GM23338 (cell line): Measurements from ENCODE around the gene C1orf174. TPM values are rescaled to one million over a fixed set of nuclear protein-coding genes. Genes with fewer than 3 reads are reported as not detected.

ENCODE experiments used
- ATAC-seq: fragments of 200-7000 bp; cut with Tn5 transposase; 3 replicates; pipeline ENCODE4 v1.9.1; 2020
- DNase-seq: peaks from one replicate; pipeline ENCODE4 v3.0.0-alpha.2; 2015; ENCODE audit warnings: low spot score
- H2AFZ ChIP-seq: fragments of 200-600 bp; sonication (generic); 2 replicates; pipeline ENCODE4 v1.8.0; 2016; ENCODE audit warnings: antibody characterized with exemption, mild to moderate bottlenecking, moderate library complexity
- H3F3A ChIP-seq: fragments of 200-600 bp; sonication (generic); replicated peaks from 2 replicates; pipeline ENCODE4 v1.8.0; 2017; ENCODE audit warnings: antibody characterized with exemption, mixed run types, low read depth
- H3K27ac ChIP-seq: fragments of 200-600 bp; sonication (generic); 2 replicates; pipeline ENCODE4 v1.6.1; 2016; ENCODE audit warnings: low read depth
- H3K27me3 ChIP-seq: fragments of 200-600 bp; sonication (generic); 2 replicates; pipeline ENCODE4 v1.8.0; 2016; ENCODE audit warnings: mild to moderate bottlenecking, mixed run types, moderate library complexity; ENCODE audit not compliant: insufficient read depth
- H3K36me3 ChIP-seq: fragments of 200-600 bp; sonication (generic); 2 replicates; pipeline ENCODE4 v1.8.0; 2016; ENCODE audit warnings: mild to moderate bottlenecking; ENCODE audit not compliant: insufficient read depth
- H3K4me1 ChIP-seq: fragments of 200-600 bp; sonication (generic); 2 replicates; pipeline ENCODE4 v1.8.0; 2016; ENCODE audit warnings: mild to moderate bottlenecking, moderate library complexity; ENCODE audit not compliant: insufficient read depth
- H3K4me2 ChIP-seq: fragments of 200-600 bp; sonication (generic); 2 replicates; pipeline ENCODE4 v1.7.1; 2017; ENCODE audit warnings: mixed run types
- H3K4me3 ChIP-seq: fragments of 200-600 bp; sonication (generic); 2 replicates; pipeline ENCODE4 v1.6.1; 2016; ENCODE audit warnings: mixed run types
- H3K79me2 ChIP-seq: fragments of 200-600 bp; sonication (generic); replicated peaks from 2 replicates; pipeline ENCODE4 v1.8.0; 2017; ENCODE audit warnings: mild to moderate bottlenecking; ENCODE audit not compliant: insufficient read depth
- H3K9me2 ChIP-seq: fragments of 200-600 bp; sonication (generic); 2 replicates; pipeline ENCODE4 v1.8.0; 2017; ENCODE audit not compliant: insufficient read depth
- H4K20me1 ChIP-seq: fragments of 200-600 bp; sonication (generic); replicated peaks from 2 replicates; pipeline ENCODE4 v1.8.0; 2017; ENCODE audit warnings: mild to moderate bottlenecking; ENCODE audit not compliant: insufficient read depth
- H3K27ac Mint-ChIP-seq: 2 replicates; pipeline ENCODE4 v1.8.0; 2020; ENCODE audit warnings: inconsistent platforms, mild to moderate bottlenecking, moderate library complexity, mixed read lengths
- H3K27me3 Mint-ChIP-seq: 3 replicates; pipeline ENCODE4 v1.8.0; 2022; ENCODE audit warnings: low read depth, mild to moderate bottlenecking, moderate library complexity, mixed read lengths, inconsistent platforms; ENCODE audit not compliant: insufficient read depth, poor library complexity
- H3K36me3 Mint-ChIP-seq: 3 replicates; pipeline ENCODE4 v1.8.0; 2021; ENCODE audit warnings: low read depth, mild to moderate bottlenecking, inconsistent platforms, moderate library complexity, mixed read lengths
- H3K4me1 Mint-ChIP-seq: 3 replicates; pipeline ENCODE4 v1.8.0; 2020; ENCODE audit warnings: mild to moderate bottlenecking, inconsistent platforms, mixed read lengths
- H3K4me3 Mint-ChIP-seq: 3 replicates; pipeline ENCODE4 v1.8.0; 2021; ENCODE audit warnings: moderate library complexity, mild to moderate bottlenecking, inconsistent platforms, mixed read lengths
- H3K9me3 Mint-ChIP-seq: 3 replicates; pipeline ENCODE4 v1.8.0; 2020; ENCODE audit warnings: moderate library complexity, mild to moderate bottlenecking, inconsistent platforms, mixed read lengths
- CREB1 ChIP-seq: fragments of 250-450 bp; sonication (Bioruptor Pico); IDR thresholded peaks from 2 replicates; pipeline ENCODE4 v1.5.0; 2020; ENCODE audit warnings: low read depth, mild to moderate bottlenecking, moderate library complexity
- EZH2 ChIP-seq: fragments of 200-600 bp; sonication (generic); IDR thresholded peaks from one replicate; pipeline ENCODE4 v1.8.0; 2017; ENCODE audit warnings: antibody characterized with exemption, mild to moderate bottlenecking, low read depth; ENCODE audit not compliant: unreplicated experiment
- EZH2phosphoT487 ChIP-seq: fragments of 200-600 bp; sonication (generic); IDR thresholded peaks from one replicate; pipeline ENCODE4 v1.8.1; 2018; ENCODE audit warnings: antibody characterized with exemption; ENCODE audit not compliant: unreplicated experiment
- NANOG ChIP-seq: IDR thresholded peaks from 2 replicates; pipeline ENCODE4 v1.6.1; 2016; ENCODE audit warnings: antibody characterized with exemption, borderline replicate concordance
- POLR2AphosphoS5 ChIP-seq: IDR thresholded peaks from 2 replicates; pipeline ENCODE4 v1.6.1; 2016; ENCODE audit warnings: antibody characterized with exemption, low read depth
- REST ChIP-seq: IDR thresholded peaks from one replicate; pipeline ENCODE4 v1.6.1; 2018; ENCODE audit warnings: antibody characterized with exemption; ENCODE audit not compliant: unreplicated experiment
- STAT1 ChIP-seq: IDR thresholded peaks from one replicate; pipeline ENCODE4 v1.6.1; 2016; ENCODE audit warnings: antibody characterized with exemption; ENCODE audit not compliant: unreplicated experiment
- ZNF114 ChIP-seq: fragments of 250-450 bp; sonication (Bioruptor Pico); IDR thresholded peaks from 2 replicates; pipeline ENCODE4 v1.5.0; 2020; ENCODE audit warnings: mild to moderate bottlenecking, moderate library complexity
- ZNF331 ChIP-seq: fragments of 250-450 bp; sonication (Bioruptor Pico); IDR thresholded peaks from 2 replicates; pipeline ENCODE4 v1.5.0; 2020; ENCODE audit warnings: low read depth, mild to moderate bottlenecking, moderate library complexity
- polyA plus RNA-seq: library from polyadenylated mRNA; unstranded; fragments of >200 nt; fragmentation: Nextera tagmentation; extraction: Ambion mirVana; gene quantifications from 2 replicates; pipeline ENCODE4 v1.2.1, GENCODE V29; 2016
- total RNA-seq: library from RNA; depleted of rRNA; stranded (reverse); fragments of >200 nt; shearing (Covaris generic); gene quantifications from 2 replicates; pipeline ENCODE4 v1.2.3, GENCODE V29; 2014
- TF ChIP-seq, protein P1 (sequence below): fragments of 250-450 bp; sonication (Bioruptor Pico); IDR thresholded peaks from 2 replicates; pipeline ENCODE4 v1.5.0; 2020; ENCODE audit warnings: mild to moderate bottlenecking, moderate library complexity

Gene C1orf174
- total and polyA plus RNA-seq, 2 experiments from 2014 or later, result 28.5 to 28.7 TPM

DNA sequence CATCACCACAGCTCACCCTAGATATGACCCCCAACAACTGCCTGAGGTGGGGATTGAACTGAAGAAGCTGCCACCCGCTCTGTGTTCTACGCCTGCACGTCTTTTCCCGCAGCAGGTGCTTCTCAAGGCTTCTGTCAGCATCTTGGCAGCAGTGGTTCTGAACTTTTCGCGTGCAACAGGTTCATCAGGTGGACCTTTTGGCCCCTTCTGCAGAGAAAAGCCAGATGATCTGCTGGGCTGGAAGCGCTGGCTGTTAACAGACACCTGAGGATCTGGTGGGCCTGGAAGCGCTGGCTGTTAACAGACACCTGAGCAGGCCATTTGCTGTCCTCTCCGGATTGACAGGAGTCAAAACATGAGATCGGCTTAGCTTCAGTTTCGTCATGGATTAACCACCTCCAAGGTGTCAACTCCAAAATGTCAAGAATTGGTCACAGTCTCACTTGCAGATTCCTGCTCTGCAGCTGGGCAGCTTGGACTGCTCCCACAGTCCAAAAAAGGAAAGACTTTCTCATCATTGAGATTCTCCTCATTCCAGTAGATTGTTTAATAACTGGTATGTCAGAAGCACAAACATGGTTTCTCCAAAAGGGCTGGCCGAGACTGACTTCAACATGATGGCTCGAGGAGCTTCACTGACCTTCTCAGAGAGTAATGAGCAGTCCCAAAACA, 4.7 kb downstream of the C1orf174 start:
- Histone ChIP-seq H4K20me1 (peaks cover 17% of the 10 kb centered on the region; the same call in 1 of the 2 replicates), H3K9me2 (no peaks in the 10 kb centered on the region), H3K36me3 (peaks cover 4% of the 10 kb centered on the region; the same call in 1 of the 2 replicates), H3K4me1 (0 out of 2 replicates have a peak, but pooled peaks cover 4% of the 10 kb centered on the region), H3K27me3 (no peaks in the 10 kb centered on the region), H3K4me3 (no peak overlapping the region), H2AFZ (no peak overlapping the region), H3K27ac (no peak overlapping the region), H3F3A (peaks cover 3% of the 10 kb centered on the region; the same call in 1 of the 2 replicates), H3K4me2 (no peak overlapping the region), H3K79me2 (peaks cover 66% of the 10 kb centered on the region)
- peaks cover 21% of the 10 kb centered on the region for H3K36me3 Mint-ChIP-seq
- TF ChIP-seq EZH2 (no peak), REST (no peak), POLR2AphosphoS5 (no peak), NANOG (no peak), CREB1 (CRISPR knock-in tag) (no peak), STAT1 (no peak), EZH2phosphoT487 (no peak), ZNF331 (CRISPR knock-in tag) (no peak), ZNF114 (CRISPR knock-in tag) (no peak)
- TF ChIP-seq, protein P1, sequence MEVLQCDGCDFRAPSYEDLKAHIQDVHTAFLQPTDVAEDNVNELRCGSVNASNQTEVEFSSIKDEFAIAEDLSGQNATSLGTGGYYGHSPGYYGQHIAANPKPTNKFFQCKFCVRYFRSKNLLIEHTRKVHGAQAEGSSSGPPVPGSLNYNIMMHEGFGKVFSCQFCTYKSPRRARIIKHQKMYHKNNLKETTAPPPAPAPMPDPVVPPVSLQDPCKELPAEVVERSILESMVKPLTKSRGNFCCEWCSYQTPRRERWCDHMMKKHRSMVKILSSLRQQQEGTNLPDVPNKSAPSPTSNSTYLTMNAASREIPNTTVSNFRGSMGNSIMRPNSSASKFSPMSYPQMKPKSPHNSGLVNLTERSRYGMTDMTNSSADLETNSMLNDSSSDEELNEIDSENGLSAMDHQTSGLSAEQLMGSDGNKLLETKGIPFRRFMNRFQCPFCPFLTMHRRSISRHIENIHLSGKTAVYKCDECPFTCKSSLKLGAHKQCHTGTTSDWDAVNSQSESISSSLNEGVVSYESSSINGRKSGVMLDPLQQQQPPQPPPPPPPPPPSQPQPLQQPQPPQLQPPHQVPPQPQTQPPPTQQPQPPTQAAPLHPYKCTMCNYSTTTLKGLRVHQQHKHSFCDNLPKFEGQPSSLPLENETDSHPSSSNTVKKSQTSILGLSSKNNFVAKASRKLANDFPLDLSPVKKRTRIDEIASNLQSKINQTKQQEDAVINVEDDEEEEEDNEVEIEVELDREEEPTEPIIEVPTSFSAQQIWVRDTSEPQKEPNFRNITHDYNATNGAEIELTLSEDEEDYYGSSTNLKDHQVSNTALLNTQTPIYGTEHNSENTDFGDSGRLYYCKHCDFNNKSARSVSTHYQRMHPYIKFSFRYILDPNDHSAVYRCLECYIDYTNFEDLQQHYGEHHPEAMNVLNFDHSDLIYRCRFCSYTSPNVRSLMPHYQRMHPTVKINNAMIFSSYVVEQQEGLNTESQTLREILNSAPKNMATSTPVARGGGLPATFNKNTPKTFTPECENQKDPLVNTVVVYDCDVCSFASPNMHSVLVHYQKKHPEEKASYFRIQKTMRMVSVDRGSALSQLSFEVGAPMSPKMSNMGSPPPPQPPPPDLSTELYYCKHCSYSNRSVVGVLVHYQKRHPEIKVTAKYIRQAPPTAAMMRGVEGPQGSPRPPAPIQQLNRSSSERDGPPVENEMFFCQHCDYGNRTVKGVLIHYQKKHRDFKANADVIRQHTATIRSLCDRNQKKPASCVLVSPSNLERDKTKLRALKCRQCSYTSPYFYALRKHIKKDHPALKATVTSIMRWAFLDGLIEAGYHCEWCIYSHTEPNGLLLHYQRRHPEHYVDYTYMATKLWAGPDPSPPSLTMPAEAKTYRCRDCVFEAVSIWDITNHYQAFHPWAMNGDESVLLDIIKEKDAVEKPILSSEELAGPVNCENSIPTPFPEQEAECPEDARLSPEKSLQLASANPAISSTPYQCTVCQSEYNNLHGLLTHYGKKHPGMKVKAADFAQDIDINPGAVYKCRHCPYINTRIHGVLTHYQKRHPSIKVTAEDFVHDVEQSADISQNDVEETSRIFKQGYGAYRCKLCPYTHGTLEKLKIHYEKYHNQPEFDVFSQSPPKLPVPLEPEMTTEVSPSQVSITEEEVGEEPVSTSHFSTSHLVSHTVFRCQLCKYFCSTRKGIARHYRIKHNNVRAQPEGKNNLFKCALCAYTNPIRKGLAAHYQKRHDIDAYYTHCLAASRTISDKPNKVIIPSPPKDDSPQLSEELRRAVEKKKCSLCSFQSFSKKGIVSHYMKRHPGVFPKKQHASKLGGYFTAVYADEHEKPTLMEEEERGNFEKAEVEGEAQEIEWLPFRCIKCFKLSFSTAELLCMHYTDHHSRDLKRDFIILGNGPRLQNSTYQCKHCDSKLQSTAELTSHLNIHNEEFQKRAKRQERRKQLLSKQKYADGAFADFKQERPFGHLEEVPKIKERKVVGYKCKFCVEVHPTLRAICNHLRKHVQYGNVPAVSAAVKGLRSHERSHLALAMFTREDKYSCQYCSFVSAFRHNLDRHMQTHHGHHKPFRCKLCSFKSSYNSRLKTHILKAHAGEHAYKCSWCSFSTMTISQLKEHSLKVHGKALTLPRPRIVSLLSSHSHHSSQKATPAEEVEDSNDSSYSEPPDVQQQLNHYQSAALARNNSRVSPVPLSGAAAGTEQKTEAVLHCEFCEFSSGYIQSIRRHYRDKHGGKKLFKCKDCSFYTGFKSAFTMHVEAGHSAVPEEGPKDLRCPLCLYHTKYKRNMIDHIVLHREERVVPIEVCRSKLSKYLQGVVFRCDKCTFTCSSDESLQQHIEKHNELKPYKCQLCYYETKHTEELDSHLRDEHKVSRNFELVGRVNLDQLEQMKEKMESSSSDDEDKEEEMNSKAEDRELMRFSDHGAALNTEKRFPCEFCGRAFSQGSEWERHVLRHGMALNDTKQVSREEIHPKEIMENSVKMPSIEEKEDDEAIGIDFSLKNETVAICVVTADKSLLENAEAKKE (CRISPR knock-in tag), result no peak
- DNase-seq (no peak), ATAC-seq (no peak)
- H3K4me3 Mint-ChIP-seq, result no peak overlapping the region
- no peak overlapping the region for H3K27ac Mint-ChIP-seq
- peaks cover 9% of the 10 kb centered on the region; the same call in 1 of the 3 replicates for H3K4me1 Mint-ChIP-seq
- H3K9me3 Mint-ChIP-seq, result peaks cover 11% of the 10 kb centered on the region; the same call in 2 of the 3 replicates
- H3K27me3 Mint-ChIP-seq, result peaks cover 8% of the 10 kb centered on the region
